HepG2 (cell line): ENCODE measurements around the gene UBP1. TPM values are rescaled to one million over a fixed set of nuclear protein-coding genes. Genes with fewer than 3 reads are reported as not detected.

ENCODE experiments used
- ATF7 ChIP-seq, 2 experiments: fragments of 450-650 bp in 1 of 2; sonication (generic) in 1 of 2; formaldehyde crosslinking in 1 of 2; IDR thresholded peaks; 2 replicates each; pipeline versions ENCODE4 v1.4.0 to v1.6.1; 2016 to 2020; ENCODE audit warnings: antibody characterized with exemption in 1 of 2, mild to moderate bottlenecking in 1 of 2, missing genetic modification reagents in 1 of 2
- ELF4 ChIP-seq: sonication (generic); formaldehyde crosslinking; IDR thresholded peaks from 2 replicates; pipeline ENCODE4 v1.5.0; 2020; ENCODE audit warnings: missing genetic modification reagents, mild to moderate bottlenecking, moderate library complexity, borderline replicate concordance
- GABPA ChIP-seq, 2 experiments: IDR thresholded peaks; 2 replicates each; pipeline ENCODE4 v1.6.1; 2011 to 2016; ENCODE audit warnings: low read depth in 2 of 2, low read length in 1 of 2, missing biosample characterization in 1 of 2, missing genetic modification characterization in 1 of 2
- JUND ChIP-seq: sonication (generic); formaldehyde crosslinking; IDR thresholded peaks from 2 replicates; pipeline ENCODE4 v1.8.0; 2022; ENCODE audit warnings: mild to moderate bottlenecking, missing genetic modification reagents
- MAF1 ChIP-seq: sonication (generic); formaldehyde crosslinking; IDR thresholded peaks from 2 replicates; pipeline ENCODE4 v1.5.0; 2020; ENCODE audit warnings: missing genetic modification reagents, borderline replicate concordance
- MXD4 ChIP-seq: IDR thresholded peaks from 2 replicates; pipeline ENCODE4 v1.6.1; 2016; ENCODE audit warnings: mild to moderate bottlenecking, missing biosample characterization, missing genetic modification reagents
- REXO4 ChIP-seq: sonication (generic); formaldehyde crosslinking; IDR thresholded peaks from 2 replicates; pipeline ENCODE4 v1.8.0; 2022; ENCODE audit warnings: missing genetic modification reagents, mild to moderate bottlenecking, borderline replicate concordance
- SIN3B ChIP-seq: fragments of 150-350 bp; IDR thresholded peaks from 2 replicates; pipeline ENCODE4 v1.6.1; 2014; ENCODE audit warnings: low read length
- ZBTB21 ChIP-seq: sonication (generic); formaldehyde crosslinking; IDR thresholded peaks from 2 replicates; pipeline ENCODE4 v1.4.0; 2020; ENCODE audit warnings: missing genetic modification reagents
- ZFP36L1 ChIP-seq: sonication (generic); formaldehyde crosslinking; IDR thresholded peaks from 2 replicates; pipeline ENCODE4 v1.8.0; 2022; ENCODE audit warnings: mild to moderate bottlenecking, missing genetic modification reagents, moderate library complexity
- ZFP37 ChIP-seq: sonication (generic); formaldehyde crosslinking; IDR thresholded peaks from 2 replicates; pipeline ENCODE4 v1.4.0; 2020; ENCODE audit warnings: missing genetic modification reagents, borderline replicate concordance
- ZFP82 ChIP-seq: sonication (generic); formaldehyde crosslinking; IDR thresholded peaks from 2 replicates; pipeline ENCODE4 v1.5.1; 2020; ENCODE audit warnings: mild to moderate bottlenecking, missing genetic modification reagents, borderline replicate concordance
- ZNF138 ChIP-seq: sonication (generic); formaldehyde crosslinking; IDR thresholded peaks from 2 replicates; pipeline ENCODE4 v1.5.0; 2020; ENCODE audit warnings: mild to moderate bottlenecking, low read depth, missing genetic modification reagents
- polyA plus RNA-seq, 8 experiments: library from polyadenylated mRNA; depleted of rRNA in 3 of 8; stranded (reverse) in 7 of 8; unstranded in 1 of 8; fragments of >200 nt; fragmentation: Illumina TruSeq in 4 of 8; extraction: Trizol in 4 of 8; gene quantifications; 2 replicates each; pipeline versions ENCODE4 v1.2.1 to v1.2.3, GENCODE V29; 2011 to 2016; ENCODE audit warnings: low read depth in 4 of 8, missing spikeins in 1 of 8, mixed read lengths in 1 of 8; ENCODE audit not compliant: insufficient read depth in 1 of 8
- total RNA-seq, 5 experiments: library from RNA; depleted of rRNA; stranded (reverse); fragments of >200 nt; fragmentation: Illumina TruSeq; extraction: Trizol; gene quantifications; 2 replicates each; pipeline ENCODE4 v1.2.3, GENCODE V29; 2016; ENCODE audit warnings: low read depth in 1 of 5
- TF ChIP-seq, protein P1 (sequence below): IDR thresholded peaks from 2 replicates; pipeline ENCODE4 v1.6.1; 2018; ENCODE audit warnings: missing genetic modification reagents
- TF ChIP-seq, protein P2 (sequence below): sonication (generic); formaldehyde crosslinking; conservative IDR thresholded peaks from 2 replicates; pipeline ENCODE4 v1.8.1; 2023; ENCODE audit warnings: missing genetic modification reagents
- TF ChIP-seq, protein P3 (sequence below): sonication (generic); formaldehyde crosslinking; IDR thresholded peaks from 2 replicates; pipeline ENCODE4 v1.5.1; 2020; ENCODE audit warnings: mild to moderate bottlenecking, missing genetic modification reagents, moderate library complexity
- TF ChIP-seq, protein P4 (sequence below): IDR thresholded peaks from 2 replicates; pipeline ENCODE4 v1.6.1; 2016; ENCODE audit warnings: low read depth, missing genetic modification reagents, missing compliant biosample characterization

Gene UBP1
- total and polyA plus RNA-seq, 2 of the 13 experiments (the other 11 are each of a cell fraction or from before 2014, with no cell fraction given): 48.3 to 79.9 TPM

DNA sequence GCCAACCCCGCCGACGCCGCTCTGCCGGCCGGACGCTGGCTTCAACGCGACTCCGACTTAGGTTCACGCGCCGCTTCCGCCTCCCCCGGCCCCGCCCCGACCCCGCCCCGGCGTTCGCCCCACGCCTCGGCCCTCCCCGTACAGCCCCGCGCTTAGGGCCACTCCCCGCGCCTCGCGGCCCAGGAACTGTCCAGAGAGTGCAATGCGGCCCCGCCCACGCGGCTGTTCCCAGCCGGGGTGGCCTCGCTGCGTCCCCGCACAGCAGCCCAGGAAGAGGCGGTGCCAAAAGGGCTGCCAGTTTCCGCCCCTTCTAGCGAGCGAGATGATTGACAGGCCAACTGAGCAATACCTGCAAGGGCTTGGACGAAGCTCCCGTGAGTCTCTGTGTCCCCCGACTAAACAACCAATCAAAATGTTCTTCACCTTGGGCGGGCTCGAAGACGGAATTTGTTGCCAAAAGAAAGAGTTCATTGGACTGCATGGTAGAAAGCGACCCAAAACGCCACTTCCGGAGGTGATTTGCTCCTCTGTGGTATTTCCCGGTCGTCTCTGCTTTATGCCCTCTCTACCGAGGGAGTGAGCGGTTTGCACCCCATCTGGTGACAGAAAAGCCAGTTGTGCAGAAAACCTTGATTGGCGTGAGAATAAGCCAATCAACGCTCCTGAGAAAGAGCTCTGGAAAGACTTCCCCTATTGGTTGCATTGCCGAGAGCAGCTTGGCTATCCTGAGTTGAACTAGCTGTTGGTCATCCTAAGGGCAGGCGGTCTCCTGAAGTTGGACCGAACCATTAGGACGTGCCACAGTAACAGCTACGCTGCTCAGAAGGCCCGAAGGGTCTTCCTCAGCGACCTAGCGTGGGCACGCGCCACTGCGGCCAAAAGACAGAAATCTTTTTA is at the start of gene UBP1 (continued):
- TF ChIP-seq, protein P1, sequence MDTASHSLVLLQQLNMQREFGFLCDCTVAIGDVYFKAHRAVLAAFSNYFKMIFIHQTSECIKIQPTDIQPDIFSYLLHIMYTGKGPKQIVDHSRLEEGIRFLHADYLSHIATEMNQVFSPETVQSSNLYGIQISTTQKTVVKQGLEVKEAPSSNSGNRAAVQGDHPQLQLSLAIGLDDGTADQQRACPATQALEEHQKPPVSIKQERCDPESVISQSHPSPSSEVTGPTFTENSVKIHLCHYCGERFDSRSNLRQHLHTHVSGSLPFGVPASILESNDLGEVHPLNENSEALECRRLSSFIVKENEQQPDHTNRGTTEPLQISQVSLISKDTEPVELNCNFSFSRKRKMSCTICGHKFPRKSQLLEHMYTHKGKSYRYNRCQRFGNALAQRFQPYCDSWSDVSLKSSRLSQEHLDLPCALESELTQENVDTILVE (CRISPR knock-in tag): peak; percentile 54
- TF ChIP-seq ELF4 (CRISPR knock-in tag): no peak; the same call in 1 of the 2 replicates
- TF ChIP-seq ZBTB21 (CRISPR knock-in tag): no peak; the same call in 1 of the 2 replicates
- peak; percentile 89 for TF ChIP-seq GABPA (IDR thresholded peaks at IDR 0.05; ENCODE audit: low read depth, low read length)
- TF ChIP-seq GABPA (CRISPR knock-in tag; IDR thresholded peaks at IDR 0.05; ENCODE audit: low read depth): peak; percentile 94
- TF ChIP-seq ZFP82 (CRISPR knock-in tag): no peak
- TF ChIP-seq ATF7 (IDR thresholded peaks at IDR 0.05): no peak
- no peak for TF ChIP-seq ATF7 (CRISPR knock-in tag; IDR thresholded peaks at IDR 0.05)
- 0 out of 2 replicates have a peak, but pooled peaks have one; percentile 7 for TF ChIP-seq ZNF138 (CRISPR knock-in tag)
- no peak; the same call in 1 of the 2 replicates for TF ChIP-seq ZFP36L1 (CRISPR knock-in tag)
- TF ChIP-seq, protein P2, sequence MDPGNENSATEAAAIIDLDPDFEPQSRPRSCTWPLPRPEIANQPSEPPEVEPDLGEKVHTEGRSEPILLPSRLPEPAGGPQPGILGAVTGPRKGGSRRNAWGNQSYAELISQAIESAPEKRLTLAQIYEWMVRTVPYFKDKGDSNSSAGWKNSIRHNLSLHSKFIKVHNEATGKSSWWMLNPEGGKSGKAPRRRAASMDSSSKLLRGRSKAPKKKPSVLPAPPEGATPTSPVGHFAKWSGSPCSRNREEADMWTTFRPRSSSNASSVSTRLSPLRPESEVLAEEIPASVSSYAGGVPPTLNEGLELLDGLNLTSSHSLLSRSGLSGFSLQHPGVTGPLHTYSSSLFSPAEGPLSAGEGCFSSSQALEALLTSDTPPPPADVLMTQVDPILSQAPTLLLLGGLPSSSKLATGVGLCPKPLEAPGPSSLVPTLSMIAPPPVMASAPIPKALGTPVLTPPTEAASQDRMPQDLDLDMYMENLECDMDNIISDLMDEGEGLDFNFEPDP (CRISPR knock-in tag): no peak
- TF ChIP-seq, protein P3, sequence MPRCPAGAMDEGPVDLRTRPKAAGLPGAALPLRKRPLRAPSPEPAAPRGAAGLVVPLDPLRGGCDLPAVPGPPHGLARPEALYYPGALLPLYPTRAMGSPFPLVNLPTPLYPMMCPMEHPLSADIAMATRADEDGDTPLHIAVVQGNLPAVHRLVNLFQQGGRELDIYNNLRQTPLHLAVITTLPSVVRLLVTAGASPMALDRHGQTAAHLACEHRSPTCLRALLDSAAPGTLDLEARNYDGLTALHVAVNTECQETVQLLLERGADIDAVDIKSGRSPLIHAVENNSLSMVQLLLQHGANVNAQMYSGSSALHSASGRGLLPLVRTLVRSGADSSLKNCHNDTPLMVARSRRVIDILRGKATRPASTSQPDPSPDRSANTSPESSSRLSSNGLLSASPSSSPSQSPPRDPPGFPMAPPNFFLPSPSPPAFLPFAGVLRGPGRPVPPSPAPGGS (CRISPR knock-in tag): no peak; the same call in 1 of the 2 replicates
- TF ChIP-seq MAF1 (CRISPR knock-in tag): no peak
- TF ChIP-seq JUND (CRISPR knock-in tag): no peak
- TF ChIP-seq MXD4 (CRISPR knock-in tag): no peak; the same call in 1 of the 2 replicates
- no peak for TF ChIP-seq REXO4 (CRISPR knock-in tag)
- TF ChIP-seq SIN3B: peak; percentile 29; the same call in 1 of the 2 replicates
- TF ChIP-seq, protein P4, sequence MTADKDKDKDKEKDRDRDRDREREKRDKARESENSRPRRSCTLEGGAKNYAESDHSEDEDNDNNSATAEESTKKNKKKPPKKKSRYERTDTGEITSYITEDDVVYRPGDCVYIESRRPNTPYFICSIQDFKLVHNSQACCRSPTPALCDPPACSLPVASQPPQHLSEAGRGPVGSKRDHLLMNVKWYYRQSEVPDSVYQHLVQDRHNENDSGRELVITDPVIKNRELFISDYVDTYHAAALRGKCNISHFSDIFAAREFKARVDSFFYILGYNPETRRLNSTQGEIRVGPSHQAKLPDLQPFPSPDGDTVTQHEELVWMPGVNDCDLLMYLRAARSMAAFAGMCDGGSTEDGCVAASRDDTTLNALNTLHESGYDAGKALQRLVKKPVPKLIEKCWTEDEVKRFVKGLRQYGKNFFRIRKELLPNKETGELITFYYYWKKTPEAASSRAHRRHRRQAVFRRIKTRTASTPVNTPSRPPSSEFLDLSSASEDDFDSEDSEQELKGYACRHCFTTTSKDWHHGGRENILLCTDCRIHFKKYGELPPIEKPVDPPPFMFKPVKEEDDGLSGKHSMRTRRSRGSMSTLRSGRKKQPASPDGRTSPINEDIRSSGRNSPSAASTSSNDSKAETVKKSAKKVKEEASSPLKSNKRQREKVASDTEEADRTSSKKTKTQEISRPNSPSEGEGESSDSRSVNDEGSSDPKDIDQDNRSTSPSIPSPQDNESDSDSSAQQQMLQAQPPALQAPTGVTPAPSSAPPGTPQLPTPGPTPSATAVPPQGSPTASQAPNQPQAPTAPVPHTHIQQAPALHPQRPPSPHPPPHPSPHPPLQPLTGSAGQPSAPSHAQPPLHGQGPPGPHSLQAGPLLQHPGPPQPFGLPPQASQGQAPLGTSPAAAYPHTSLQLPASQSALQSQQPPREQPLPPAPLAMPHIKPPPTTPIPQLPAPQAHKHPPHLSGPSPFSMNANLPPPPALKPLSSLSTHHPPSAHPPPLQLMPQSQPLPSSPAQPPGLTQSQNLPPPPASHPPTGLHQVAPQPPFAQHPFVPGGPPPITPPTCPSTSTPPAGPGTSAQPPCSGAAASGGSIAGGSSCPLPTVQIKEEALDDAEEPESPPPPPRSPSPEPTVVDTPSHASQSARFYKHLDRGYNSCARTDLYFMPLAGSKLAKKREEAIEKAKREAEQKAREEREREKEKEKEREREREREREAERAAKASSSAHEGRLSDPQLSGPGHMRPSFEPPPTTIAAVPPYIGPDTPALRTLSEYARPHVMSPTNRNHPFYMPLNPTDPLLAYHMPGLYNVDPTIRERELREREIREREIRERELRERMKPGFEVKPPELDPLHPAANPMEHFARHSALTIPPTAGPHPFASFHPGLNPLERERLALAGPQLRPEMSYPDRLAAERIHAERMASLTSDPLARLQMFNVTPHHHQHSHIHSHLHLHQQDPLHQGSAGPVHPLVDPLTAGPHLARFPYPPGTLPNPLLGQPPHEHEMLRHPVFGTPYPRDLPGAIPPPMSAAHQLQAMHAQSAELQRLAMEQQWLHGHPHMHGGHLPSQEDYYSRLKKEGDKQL: no peak
- no peak for TF ChIP-seq ZFP37 (CRISPR knock-in tag)
